ENCODE data around the gene PUS1. TPM values are rescaled to one million over a fixed set of nuclear protein-coding genes. Genes with fewer than 3 reads are reported as not detected.

PUS1 gene
- total RNA-seq, 1 experiment from 2014 or later = 74.0 TPM

DNA sequence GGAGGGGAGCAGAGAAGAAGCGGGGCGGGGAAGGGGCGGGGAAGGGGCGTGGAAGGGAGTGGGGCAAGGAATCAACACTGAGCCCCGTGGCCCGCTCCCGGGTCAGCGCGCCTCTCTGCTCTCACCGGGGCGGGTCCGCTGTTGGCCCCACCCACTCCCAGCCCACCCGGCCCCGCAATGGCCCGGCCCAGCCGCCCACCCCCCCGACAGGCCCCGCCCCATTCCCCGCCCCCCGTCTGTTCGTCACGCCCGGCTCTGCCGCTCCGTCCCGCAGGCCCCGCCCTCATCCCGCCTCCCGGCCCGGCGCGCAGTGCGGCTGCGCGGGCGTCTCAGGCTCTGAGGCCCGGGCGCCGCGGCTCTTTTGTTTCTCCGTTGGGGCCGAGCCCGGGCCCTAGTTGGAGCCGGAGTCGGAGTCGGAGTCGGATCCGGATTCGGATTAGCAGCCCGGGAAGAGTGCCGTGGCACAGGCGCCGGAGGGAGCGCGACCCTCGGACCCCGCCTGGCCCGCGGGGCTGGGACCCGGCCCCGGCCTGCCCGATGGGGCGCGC lies 34.7 kb upstream of the PUS1 start, which contains the start of gene ULK1:
Gene ULK1 (plus strand): TSS at position 310 of the 548 bp plus-strand sequence. CDS start 380 bp downstream, outside the sequence.
- H2AFZ ChIP-seq (ENCODE audit: low read length) = no peak within 1 kb of the TSS

DNA sequence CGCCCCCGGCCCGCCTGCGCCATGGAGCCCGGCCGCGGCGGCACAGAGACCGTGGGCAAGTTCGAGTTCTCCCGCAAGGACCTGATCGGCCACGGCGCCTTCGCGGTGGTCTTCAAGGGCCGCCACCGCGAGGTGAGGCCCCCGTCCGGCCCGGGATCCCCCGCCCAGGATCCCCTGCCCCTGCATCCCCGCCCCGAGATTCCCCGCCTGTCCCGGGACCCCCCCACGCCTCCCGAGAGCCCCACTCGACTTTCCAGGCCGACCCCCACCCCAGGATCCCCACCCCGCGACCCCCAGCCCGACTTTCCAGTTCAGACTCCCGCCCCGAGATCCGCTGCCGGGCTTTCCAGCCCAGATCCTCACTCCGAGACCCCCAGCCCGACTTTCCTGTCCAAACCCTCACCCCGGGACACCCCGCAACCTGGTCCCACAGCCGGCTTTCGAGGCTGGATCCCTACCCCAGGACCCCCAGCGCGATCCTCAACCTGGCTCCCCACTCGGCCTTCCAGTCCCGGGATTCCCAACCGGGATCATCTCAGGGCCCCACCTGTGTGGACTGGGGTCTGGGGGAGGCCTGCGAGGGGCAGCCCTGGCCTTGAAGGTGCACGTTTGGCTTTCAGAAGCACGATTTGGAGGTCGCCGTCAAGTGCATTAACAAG lies 34.0 kb upstream of the PUS1 start:
- no peaks in the 10 kb centered on the region for H3F3A ChIP-seq (ENCODE audit: low read length, unreplicated experiment)
- H3K9ac ChIP-seq (ENCODE audit: low read length) = peak overlapping the region; percentile 79
- CTCF ChIA-PET = no interaction called here
- no peak for TF ChIP-seq CTCF (conservative IDR thresholded peaks at IDR 0.05; ENCODE audit: low read depth, low read length)
- no peak for TF ChIP-seq EZH2 (IDR thresholded peaks at IDR 0.05; ENCODE audit: low read length, unreplicated experiment)
- no peak for TF ChIP-seq EZH2phosphoT487 (IDR thresholded peaks at IDR 0.05; ENCODE audit: borderline replicate concordance, low read length)
- DNase-seq = no peak
- H2AFZ ChIP-seq (ENCODE audit: low read length) = no peak overlapping the region
- peak overlapping the region; percentile 88; the same call in 1 of the 2 replicates for H3K27ac ChIP-seq (ENCODE audit: low read length)
- ATAC-seq = no peak; the same call in 1 of the 2 replicates
- no peaks in the 10 kb centered on the region for H3K9me2 ChIP-seq (replicated peaks; ENCODE audit: low read length)
- POLR2A ChIA-PET (ENCODE audit: unreplicated experiment) = no interaction called here
- no peaks in the 10 kb centered on the region for H3K27me3 ChIP-seq (ENCODE audit: low read length)
- intact Hi-C loops (cut with micrococcal nuclease) = loop anchor here (1.0 kb wide), 2 partner anchors 10 to 35 kb away; no protein-coding TSS in a partner anchor
- H3K4me1 ChIP-seq (ENCODE audit: insufficient read depth, low read length) = peaks cover 19% of the 10 kb centered on the region
- H4K20me1 ChIP-seq (ENCODE audit: low read length) = no peaks in the 10 kb centered on the region
- no peaks in the 10 kb centered on the region for H3K36me3 ChIP-seq (ENCODE audit: low read depth, low read length)
- H3K9me3 ChIP-seq (ENCODE audit: low read length) = no peaks in the 10 kb centered on the region
- H3K4me2 ChIP-seq (ENCODE audit: low read length) = peak overlapping the region; percentile 99
- BruUV-seq (replicated peaks) = no TSS peak
- peak overlapping the region; percentile 74 for H3K4me3 ChIP-seq (ENCODE audit: low read length)
- H3K79me2 ChIP-seq (ENCODE audit: low read length) = peaks cover 34% of the 10 kb centered on the region

More for the DNA sequence above, 34.7 kb upstream of the PUS1 start, which contains the start of gene ULK1:
- H3K9me3 ChIP-seq (ENCODE audit: low read length) = no peaks in the 10 kb centered on the region
- no peaks in the 10 kb centered on the region for H4K20me1 ChIP-seq (ENCODE audit: low read length)
- CTCF ChIA-PET = no interaction called here
- H3K79me2 ChIP-seq (ENCODE audit: low read length) = peaks cover 32% of the 10 kb centered on the region
- peak within 1 kb of the TSS; percentile 79 for H3K9ac ChIP-seq (ENCODE audit: low read length)
- POLR2A ChIA-PET (ENCODE audit: unreplicated experiment) = no interaction called here
- TF ChIP-seq EZH2 (IDR thresholded peaks at IDR 0.05; ENCODE audit: low read length, unreplicated experiment) = no peak
- TF ChIP-seq EZH2phosphoT487 (IDR thresholded peaks at IDR 0.05; ENCODE audit: borderline replicate concordance, low read length) = no peak
- no peak for TF ChIP-seq CTCF (conservative IDR thresholded peaks at IDR 0.05; ENCODE audit: low read depth, low read length)
- intact Hi-C loops (cut with micrococcal nuclease) = loop anchor here (1.0 kb wide), 2 partner anchors 9 to 34 kb away; no protein-coding TSS in a partner anchor
- peak within 1 kb of the TSS; percentile 88; the same call in 1 of the 2 replicates for H3K27ac ChIP-seq (ENCODE audit: low read length)
- H3F3A ChIP-seq (ENCODE audit: low read length, unreplicated experiment) = no peaks in the 10 kb centered on the region
- no peaks in the 10 kb centered on the region for H3K36me3 ChIP-seq (ENCODE audit: low read depth, low read length)
- ATAC-seq (peak; percentile 56), DNase-seq (peak; percentile 96)
- H3K27me3 ChIP-seq (ENCODE audit: low read length) = no peaks in the 10 kb centered on the region
- H3K4me1 ChIP-seq (ENCODE audit: insufficient read depth, low read length) = peaks cover 19% of the 10 kb centered on the region
- no peaks in the 10 kb centered on the region for H3K9me2 ChIP-seq (replicated peaks; ENCODE audit: low read length)
- H3K4me3 ChIP-seq (ENCODE audit: low read length) = peak within 1 kb of the TSS; percentile 74
- no TSS peak for BruUV-seq (replicated peaks)
- peak within 1 kb of the TSS; percentile 99 for H3K4me2 ChIP-seq (ENCODE audit: low read length)
